ENCODE data around the gene UBR1.
"Not testable (repeated sequence)": the region's sequence is repeated elsewhere in the genome, so short reads cannot be mapped to it uniquely, and the experiment has no call there.

The UBR1 gene

GRCh38 chr15:43048935-43049334, 56.9 kb downstream of the UBR1 start:
- no peak for DNase-seq

GRCh38 chr15:43046484-43046883, 59.4 kb downstream of the UBR1 start:
- no peak for DNase-seq

GRCh38 chr15:43042885-43043284, 63.0 kb downstream of the UBR1 start:
- no peak for DNase-seq

GRCh38 chr15:43041085-43041484, 64.8 kb downstream of the UBR1 start:
- not testable (repeated sequence) for DNase-seq

GRCh38 chr15:43035240-43035639, 70.6 kb downstream of the UBR1 start:
- DNase-seq: not testable (repeated sequence)

- no peak for DNase-seq
Measured at GRCh38 chr15:43029476-43029875, 76.4 kb downstream of the UBR1 start.

GRCh38 chr15:43025150-43025549, 80.7 kb downstream of the UBR1 start:
- DNase-seq: no peak

- DNase-seq: not testable (repeated sequence)
Measured at GRCh38 chr15:43014671-43015070, 91.2 kb downstream of the UBR1 start.

GRCh38 chr15:43009206-43009605, 96.6 kb downstream of the UBR1 start:
- DNase-seq: no peak

- DNase-seq: no peak
Measured at GRCh38 chr15:43008150-43008549, 97.7 kb downstream of the UBR1 start.

GRCh38 chr15:43007551-43007950, 98.3 kb downstream of the UBR1 start:
- no peak for DNase-seq

- DNase-seq: no peak
Measured at GRCh38 chr15:43006991-43007390, 98.8 kb downstream of the UBR1 start.

GRCh38 chr15:43004886-43005595, 100.8 kb downstream of the UBR1 start:
- DNase-seq: not testable (repeated sequence)

GRCh38 chr15:42999201-42999779, 106.5 kb downstream of the UBR1 start:
- DNase-seq: no peak

GRCh38 chr15:42996871-42997270, 109.0 kb downstream of the UBR1 start:
- no peak for DNase-seq

GRCh38 chr15:42994546-42994945, 111.3 kb downstream of the UBR1 start:
- no peak for DNase-seq

- no peak for DNase-seq
Measured at GRCh38 chr15:42992626-42993025, 113.2 kb downstream of the UBR1 start.

- DNase-seq: no peak
Measured at GRCh38 chr15:42986693-42987342, 119.0 kb downstream of the UBR1 start.

- DNase-seq: no peak
Measured at GRCh38 chr15:42984493-42985034, 121.3 kb downstream of the UBR1 start.

- not testable (repeated sequence) for DNase-seq
Measured at GRCh38 chr15:42979113-42979512, 126.7 kb downstream of the UBR1 start.

- no peak for DNase-seq
Measured at GRCh38 chr15:42974202-42974862, 131.5 kb downstream of the UBR1 start.

- no peak for DNase-seq
Measured at GRCh38 chr15:42973114-42973513, 132.7 kb downstream of the UBR1 start.

- no peak for DNase-seq
Measured at GRCh38 chr15:42971830-42972229, 134.0 kb downstream of the UBR1 start.
